SK-N-SH treated with all-trans-retinoic acid at 6 μM for 48 hours (cell line): ENCODE data around the gene ASTN2.

Experiments
- ARNTL ChIP-seq: fragments of 450-650 bp; formaldehyde crosslinking; IDR thresholded peaks from 2 replicates; pipeline ENCODE4 v1.5.0; 2020; ENCODE audit warnings: low read depth, mild to moderate bottlenecking, moderate library complexity, borderline replicate concordance
- CSDC2 ChIP-seq: fragments of 250-450 bp; sonication (Bioruptor Pico); IDR thresholded peaks from 2 replicates; pipeline ENCODE4 v1.5.0; 2020; ENCODE audit warnings: mild to moderate bottlenecking, moderate library complexity
- CSRNP3 ChIP-seq: fragments of 250-450 bp; sonication (Bioruptor Pico); IDR thresholded peaks from 2 replicates; pipeline ENCODE4 v1.5.1; 2021; ENCODE audit warnings: mild to moderate bottlenecking, moderate library complexity
- ESRRG ChIP-seq: fragments of 250-450 bp; sonication (Bioruptor Pico); IDR thresholded peaks from 2 replicates; pipeline ENCODE4 v1.6.1; 2021; ENCODE audit warnings: mild to moderate bottlenecking
- GLIS3 ChIP-seq: fragments of 250-450 bp; sonication (Bioruptor Pico); IDR thresholded peaks from 2 replicates; pipeline ENCODE4 v1.5.0; 2020; ENCODE audit warnings: mild to moderate bottlenecking, moderate library complexity
- ISL1 ChIP-seq: fragments of 250-450 bp; sonication (Bioruptor Pico); IDR thresholded peaks from 2 replicates; pipeline ENCODE4 v2.1.2; 2022; ENCODE audit warnings: mild to moderate bottlenecking, moderate library complexity
- SNAI2 ChIP-seq: fragments of 250-450 bp; sonication (Bioruptor Pico); IDR thresholded peaks from 2 replicates; pipeline ENCODE4 v1.5.0; 2020; ENCODE audit warnings: mild to moderate bottlenecking, moderate library complexity
- TCF4 ChIP-seq: fragments of 250-450 bp; sonication (Bioruptor Pico); IDR thresholded peaks from 2 replicates; pipeline ENCODE4 v1.8.0; 2021; ENCODE audit warnings: mild to moderate bottlenecking, moderate library complexity, borderline replicate concordance
- ZFP30 ChIP-seq: fragments of 450-650 bp; formaldehyde crosslinking; IDR thresholded peaks from 2 replicates; pipeline ENCODE4 v1.5.0; 2022; ENCODE audit warnings: mild to moderate bottlenecking, moderate library complexity
- ZNF565 ChIP-seq: fragments of 450-650 bp; formaldehyde crosslinking; conservative IDR thresholded peaks from 2 replicates; pipeline ENCODE4 v1.5.0; 2020; ENCODE audit warnings: low read depth, mild to moderate bottlenecking, moderate library complexity
- ZNF8 ChIP-seq: fragments of 450-650 bp; formaldehyde crosslinking; IDR thresholded peaks from 2 replicates; pipeline ENCODE4 v1.5.0; 2020; ENCODE audit warnings: mild to moderate bottlenecking, moderate library complexity
- TF ChIP-seq, protein P1 (sequence below): fragments of 250-450 bp; sonication (Bioruptor Pico); IDR thresholded peaks from 2 replicates; pipeline ENCODE4 v1.8.0; 2020; ENCODE audit warnings: mild to moderate bottlenecking, moderate library complexity, borderline replicate concordance
- TF ChIP-seq, protein P2 (sequence below): fragments of 250-450 bp; sonication (Bioruptor Pico); IDR thresholded peaks from 2 replicates; pipeline ENCODE4 v1.5.1; 2020; ENCODE audit warnings: low read depth, mild to moderate bottlenecking, moderate library complexity

DNA sequence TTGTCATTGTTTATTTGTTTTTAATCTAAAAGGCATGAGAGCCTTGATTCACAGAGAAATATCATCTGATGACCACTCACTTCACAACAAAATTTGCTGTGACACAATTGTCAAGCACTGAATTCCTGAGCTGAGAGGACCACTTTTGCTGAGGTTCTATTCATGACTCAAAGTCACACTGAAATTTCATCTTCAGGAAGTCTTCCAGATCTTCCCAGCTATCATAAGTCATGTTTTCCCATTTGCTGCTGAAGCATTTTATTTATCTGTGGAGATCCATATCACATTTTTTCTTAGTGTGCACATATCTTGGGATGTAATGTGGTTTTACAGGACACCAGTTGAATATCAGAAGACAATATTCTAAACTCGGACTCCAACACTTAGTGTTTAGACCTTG is 982.8 kb downstream of the ASTN2 start:
- TF ChIP-seq, protein P1, sequence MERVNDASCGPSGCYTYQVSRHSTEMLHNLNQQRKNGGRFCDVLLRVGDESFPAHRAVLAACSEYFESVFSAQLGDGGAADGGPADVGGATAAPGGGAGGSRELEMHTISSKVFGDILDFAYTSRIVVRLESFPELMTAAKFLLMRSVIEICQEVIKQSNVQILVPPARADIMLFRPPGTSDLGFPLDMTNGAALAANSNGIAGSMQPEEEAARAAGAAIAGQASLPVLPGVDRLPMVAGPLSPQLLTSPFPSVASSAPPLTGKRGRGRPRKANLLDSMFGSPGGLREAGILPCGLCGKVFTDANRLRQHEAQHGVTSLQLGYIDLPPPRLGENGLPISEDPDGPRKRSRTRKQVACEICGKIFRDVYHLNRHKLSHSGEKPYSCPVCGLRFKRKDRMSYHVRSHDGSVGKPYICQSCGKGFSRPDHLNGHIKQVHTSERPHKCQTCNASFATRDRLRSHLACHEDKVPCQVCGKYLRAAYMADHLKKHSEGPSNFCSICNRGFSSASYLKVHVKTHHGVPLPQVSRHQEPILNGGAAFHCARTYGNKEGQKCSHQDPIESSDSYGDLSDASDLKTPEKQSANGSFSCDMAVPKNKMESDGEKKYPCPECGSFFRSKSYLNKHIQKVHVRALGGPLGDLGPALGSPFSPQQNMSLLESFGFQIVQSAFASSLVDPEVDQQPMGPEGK (CRISPR knock-in tag) = no peak
- TF ChIP-seq SNAI2 (CRISPR knock-in tag) (no peak), ARNTL (CRISPR knock-in tag) (no peak), ISL1 (CRISPR knock-in tag) (no peak), TCF4 (CRISPR knock-in tag) (no peak), ZNF565 (CRISPR knock-in tag) (no peak), CSRNP3 (no peak), ZNF8 (CRISPR knock-in tag) (no peak), GLIS3 (CRISPR knock-in tag) (no peak), ESRRG (CRISPR knock-in tag) (no peak), ZFP30 (CRISPR knock-in tag) (no peak), CSDC2 (CRISPR knock-in tag) (no peak)
- TF ChIP-seq, protein P2, sequence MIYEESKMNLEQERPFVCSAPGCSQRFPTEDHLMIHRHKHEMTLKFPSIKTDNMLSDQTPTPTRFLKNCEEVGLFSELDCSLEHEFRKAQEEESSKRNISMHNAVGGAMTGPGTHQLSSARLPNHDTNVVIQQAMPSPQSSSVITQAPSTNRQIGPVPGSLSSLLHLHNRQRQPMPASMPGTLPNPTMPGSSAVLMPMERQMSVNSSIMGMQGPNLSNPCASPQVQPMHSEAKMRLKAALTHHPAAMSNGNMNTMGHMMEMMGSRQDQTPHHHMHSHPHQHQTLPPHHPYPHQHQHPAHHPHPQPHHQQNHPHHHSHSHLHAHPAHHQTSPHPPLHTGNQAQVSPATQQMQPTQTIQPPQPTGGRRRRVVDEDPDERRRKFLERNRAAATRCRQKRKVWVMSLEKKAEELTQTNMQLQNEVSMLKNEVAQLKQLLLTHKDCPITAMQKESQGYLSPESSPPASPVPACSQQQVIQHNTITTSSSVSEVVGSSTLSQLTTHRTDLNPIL (CRISPR knock-in tag) = no peak
